ENCODE results near the gene AFAP1L2. TPM values are rescaled to one million over a fixed set of nuclear protein-coding genes. Genes with fewer than 3 reads are reported as not detected.

Gene AFAP1L2
- total RNA-seq, 1 experiment from 2014 or later = 170 TPM

DNA sequence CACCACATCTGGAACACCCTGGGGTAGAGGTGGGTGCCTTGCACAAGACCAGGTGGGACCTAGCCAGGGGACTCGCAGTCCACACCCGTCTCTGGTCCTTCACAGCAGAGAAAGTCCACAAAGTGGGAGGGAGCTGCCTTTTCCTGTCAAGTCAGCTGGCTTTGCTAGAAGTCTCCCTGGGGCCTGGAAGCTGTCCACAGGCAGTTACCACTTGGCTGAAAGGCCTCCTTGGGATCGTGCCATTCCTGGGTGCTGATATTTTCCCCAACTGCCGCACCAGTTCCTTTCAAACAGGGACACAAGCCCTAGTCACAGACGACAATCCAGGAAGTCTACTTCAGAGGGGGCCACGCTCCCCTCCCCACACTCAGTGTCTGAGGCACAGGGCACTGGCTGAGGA lies 75.4 kb downstream of the AFAP1L2 start:
- intact Hi-C loops (cut with micrococcal nuclease; ENCODE audit: unreplicated experiment) = no loop called here
- Histone ChIP-seq H3K36me3 (ENCODE audit: control insufficient read depth, insufficient read depth, low read length) (peaks cover 2% of the 10 kb centered on the region; the same call in 1 of the 2 replicates), H3K9me3 (ENCODE audit: control insufficient read depth, insufficient read depth, low read depth, low read length) (no peaks in the 10 kb centered on the region), H3K4me3 (ENCODE audit: low read depth in 2 of 2, low read length in 2 of 2) (no peak overlapping the region), H3K27me3 (ENCODE audit: control insufficient read depth, insufficient read depth, low read length) (no peaks in the 10 kb centered on the region), H3K4me1 (ENCODE audit: control insufficient read depth, insufficient read depth, low read length) (peaks cover 5% of the 10 kb centered on the region; the same call in 1 of the 2 replicates), H3K27ac (ENCODE audit: low read length) (no peak overlapping the region)
- in situ Hi-C loops (cut with HindIII; ENCODE audit: low pct_unique_long_range_greater_than_20kb, low sequenced_read_pairs) = no loop called here
- DNase-seq (ENCODE audit: low read depth, low spot score) (no peak), ATAC-seq (no peak)
- ChIA-PET CTCF (no interaction called here), POLR2A (no interaction called here)
- TF ChIP-seq TCF7L2 (IDR thresholded peaks at IDR 0.05; ENCODE audit: low read depth, low read length) (no peak), SIN3A (IDR thresholded peaks at IDR 0.05; ENCODE audit: borderline replicate concordance, insufficient read depth, low read depth, low read length) (no peak), POLR2AphosphoS5 (IDR thresholded peaks at IDR 0.05; ENCODE audit: low read depth, low read length) (no peak)
- TF ChIP-seq, protein P1, sequence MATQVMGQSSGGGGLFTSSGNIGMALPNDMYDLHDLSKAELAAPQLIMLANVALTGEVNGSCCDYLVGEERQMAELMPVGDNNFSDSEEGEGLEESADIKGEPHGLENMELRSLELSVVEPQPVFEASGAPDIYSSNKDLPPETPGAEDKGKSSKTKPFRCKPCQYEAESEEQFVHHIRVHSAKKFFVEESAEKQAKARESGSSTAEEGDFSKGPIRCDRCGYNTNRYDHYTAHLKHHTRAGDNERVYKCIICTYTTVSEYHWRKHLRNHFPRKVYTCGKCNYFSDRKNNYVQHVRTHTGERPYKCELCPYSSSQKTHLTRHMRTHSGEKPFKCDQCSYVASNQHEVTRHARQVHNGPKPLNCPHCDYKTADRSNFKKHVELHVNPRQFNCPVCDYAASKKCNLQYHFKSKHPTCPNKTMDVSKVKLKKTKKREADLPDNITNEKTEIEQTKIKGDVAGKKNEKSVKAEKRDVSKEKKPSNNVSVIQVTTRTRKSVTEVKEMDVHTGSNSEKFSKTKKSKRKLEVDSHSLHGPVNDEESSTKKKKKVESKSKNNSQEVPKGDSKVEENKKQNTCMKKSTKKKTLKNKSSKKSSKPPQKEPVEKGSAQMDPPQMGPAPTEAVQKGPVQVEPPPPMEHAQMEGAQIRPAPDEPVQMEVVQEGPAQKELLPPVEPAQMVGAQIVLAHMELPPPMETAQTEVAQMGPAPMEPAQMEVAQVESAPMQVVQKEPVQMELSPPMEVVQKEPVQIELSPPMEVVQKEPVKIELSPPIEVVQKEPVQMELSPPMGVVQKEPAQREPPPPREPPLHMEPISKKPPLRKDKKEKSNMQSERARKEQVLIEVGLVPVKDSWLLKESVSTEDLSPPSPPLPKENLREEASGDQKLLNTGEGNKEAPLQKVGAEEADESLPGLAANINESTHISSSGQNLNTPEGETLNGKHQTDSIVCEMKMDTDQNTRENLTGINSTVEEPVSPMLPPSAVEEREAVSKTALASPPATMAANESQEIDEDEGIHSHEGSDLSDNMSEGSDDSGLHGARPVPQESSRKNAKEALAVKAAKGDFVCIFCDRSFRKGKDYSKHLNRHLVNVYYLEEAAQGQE (IDR thresholded peaks at IDR 0.05; ENCODE audit: insufficient read depth in 1 of 2, low read depth in 2 of 2, low read length in 1 of 2) = no peak
- TF ChIP-seq, protein P2, sequence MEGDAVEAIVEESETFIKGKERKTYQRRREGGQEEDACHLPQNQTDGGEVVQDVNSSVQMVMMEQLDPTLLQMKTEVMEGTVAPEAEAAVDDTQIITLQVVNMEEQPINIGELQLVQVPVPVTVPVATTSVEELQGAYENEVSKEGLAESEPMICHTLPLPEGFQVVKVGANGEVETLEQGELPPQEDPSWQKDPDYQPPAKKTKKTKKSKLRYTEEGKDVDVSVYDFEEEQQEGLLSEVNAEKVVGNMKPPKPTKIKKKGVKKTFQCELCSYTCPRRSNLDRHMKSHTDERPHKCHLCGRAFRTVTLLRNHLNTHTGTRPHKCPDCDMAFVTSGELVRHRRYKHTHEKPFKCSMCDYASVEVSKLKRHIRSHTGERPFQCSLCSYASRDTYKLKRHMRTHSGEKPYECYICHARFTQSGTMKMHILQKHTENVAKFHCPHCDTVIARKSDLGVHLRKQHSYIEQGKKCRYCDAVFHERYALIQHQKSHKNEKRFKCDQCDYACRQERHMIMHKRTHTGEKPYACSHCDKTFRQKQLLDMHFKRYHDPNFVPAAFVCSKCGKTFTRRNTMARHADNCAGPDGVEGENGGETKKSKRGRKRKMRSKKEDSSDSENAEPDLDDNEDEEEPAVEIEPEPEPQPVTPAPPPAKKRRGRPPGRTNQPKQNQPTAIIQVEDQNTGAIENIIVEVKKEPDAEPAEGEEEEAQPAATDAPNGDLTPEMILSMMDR (IDR thresholded peaks at IDR 0.05) = no peak
- no TSS peak for BruUV-seq (replicated peaks)

DNA sequence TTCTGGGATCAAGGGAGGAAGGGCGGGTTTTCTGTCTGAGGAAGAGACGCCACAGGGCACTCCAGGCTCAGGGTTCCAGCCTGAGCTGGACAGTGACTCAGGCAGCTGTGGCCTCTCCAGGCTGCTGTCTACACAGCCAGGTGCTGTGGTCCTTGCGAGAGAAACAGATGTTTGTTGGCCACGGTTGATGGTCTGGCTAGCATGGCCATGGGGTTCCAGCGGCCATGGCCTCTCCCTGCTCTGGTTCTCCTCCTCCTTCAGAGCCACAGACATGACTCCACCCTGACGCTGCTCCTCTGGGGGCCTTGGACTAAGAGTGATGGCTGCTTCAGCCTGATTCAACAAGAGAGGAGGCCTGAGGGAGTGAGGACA lies 75.9 kb downstream of the AFAP1L2 start:
- TF ChIP-seq, protein P1 (IDR thresholded peaks at IDR 0.05; ENCODE audit: insufficient read depth in 1 of 2, low read depth in 2 of 2, low read length in 1 of 2) = no peak
- TF ChIP-seq, protein P2 (IDR thresholded peaks at IDR 0.05) = no peak
- no peak for TF ChIP-seq TCF7L2 (IDR thresholded peaks at IDR 0.05; ENCODE audit: low read depth, low read length)
- no peak for TF ChIP-seq SIN3A (IDR thresholded peaks at IDR 0.05; ENCODE audit: borderline replicate concordance, insufficient read depth, low read depth, low read length)
- no peak for TF ChIP-seq POLR2AphosphoS5 (IDR thresholded peaks at IDR 0.05; ENCODE audit: low read depth, low read length)
- Histone ChIP-seq H3K9me3 (ENCODE audit: control insufficient read depth, insufficient read depth, low read depth, low read length) (no peaks in the 10 kb centered on the region), H3K27me3 (ENCODE audit: control insufficient read depth, insufficient read depth, low read length) (no peaks in the 10 kb centered on the region), H3K36me3 (ENCODE audit: control insufficient read depth, insufficient read depth, low read length) (peaks cover 2% of the 10 kb centered on the region; the same call in 1 of the 2 replicates), H3K4me1 (ENCODE audit: control insufficient read depth, insufficient read depth, low read length) (peaks cover 5% of the 10 kb centered on the region; the same call in 1 of the 2 replicates), H3K4me3 (ENCODE audit: low read depth in 2 of 2, low read length in 2 of 2) (no peak overlapping the region), H3K27ac (ENCODE audit: low read length) (no peak overlapping the region)
- no peak for DNase-seq (ENCODE audit: low read depth, low spot score)
- intact Hi-C loops (cut with micrococcal nuclease; ENCODE audit: unreplicated experiment) = no loop called here
- POLR2A ChIA-PET = no interaction called here
- in situ Hi-C loops (cut with HindIII; ENCODE audit: low pct_unique_long_range_greater_than_20kb, low sequenced_read_pairs) = no loop called here
- ATAC-seq = peak; percentile 10
- CTCF ChIA-PET = interaction anchor here (0.6 kb wide), 1 partner anchor 21 kb away, joined by 3 read pairs; no protein-coding TSS in a partner anchor
- no TSS peak for BruUV-seq (replicated peaks)

Data from Panc1 (cell line).